GM23338 (cell line): ENCODE measurements around the gene CNTN5. TPM values are rescaled to one million over a fixed set of nuclear protein-coding genes. Genes with fewer than 3 reads are reported as not detected.

Source experiments
- ATAC-seq: fragments of 200-7000 bp; cut with Tn5 transposase; 3 replicates; pipeline ENCODE4 v1.9.1; 2020
- DNase-seq: peaks from one replicate; pipeline ENCODE4 v3.0.0-alpha.2; 2015; ENCODE audit warnings: low spot score
- H2AFZ ChIP-seq: fragments of 200-600 bp; sonication (generic); 2 replicates; pipeline ENCODE4 v1.8.0; 2016; ENCODE audit warnings: antibody characterized with exemption, mild to moderate bottlenecking, moderate library complexity
- H3F3A ChIP-seq: fragments of 200-600 bp; sonication (generic); replicated peaks from 2 replicates; pipeline ENCODE4 v1.8.0; 2017; ENCODE audit warnings: antibody characterized with exemption, mixed run types, low read depth
- H3K27ac ChIP-seq: fragments of 200-600 bp; sonication (generic); 2 replicates; pipeline ENCODE4 v1.6.1; 2016; ENCODE audit warnings: low read depth
- H3K27me3 ChIP-seq: fragments of 200-600 bp; sonication (generic); 2 replicates; pipeline ENCODE4 v1.8.0; 2016; ENCODE audit warnings: mild to moderate bottlenecking, mixed run types, moderate library complexity; ENCODE audit not compliant: insufficient read depth
- H3K36me3 ChIP-seq: fragments of 200-600 bp; sonication (generic); 2 replicates; pipeline ENCODE4 v1.8.0; 2016; ENCODE audit warnings: mild to moderate bottlenecking; ENCODE audit not compliant: insufficient read depth
- H3K4me1 ChIP-seq: fragments of 200-600 bp; sonication (generic); 2 replicates; pipeline ENCODE4 v1.8.0; 2016; ENCODE audit warnings: mild to moderate bottlenecking, moderate library complexity; ENCODE audit not compliant: insufficient read depth
- H3K4me2 ChIP-seq: fragments of 200-600 bp; sonication (generic); 2 replicates; pipeline ENCODE4 v1.7.1; 2017; ENCODE audit warnings: mixed run types
- H3K4me3 ChIP-seq: fragments of 200-600 bp; sonication (generic); 2 replicates; pipeline ENCODE4 v1.6.1; 2016; ENCODE audit warnings: mixed run types
- H3K79me2 ChIP-seq: fragments of 200-600 bp; sonication (generic); replicated peaks from 2 replicates; pipeline ENCODE4 v1.8.0; 2017; ENCODE audit warnings: mild to moderate bottlenecking; ENCODE audit not compliant: insufficient read depth
- H3K9me2 ChIP-seq: fragments of 200-600 bp; sonication (generic); 2 replicates; pipeline ENCODE4 v1.8.0; 2017; ENCODE audit not compliant: insufficient read depth
- H4K20me1 ChIP-seq: fragments of 200-600 bp; sonication (generic); replicated peaks from 2 replicates; pipeline ENCODE4 v1.8.0; 2017; ENCODE audit warnings: mild to moderate bottlenecking; ENCODE audit not compliant: insufficient read depth
- H3K27ac Mint-ChIP-seq: 2 replicates; pipeline ENCODE4 v1.8.0; 2020; ENCODE audit warnings: inconsistent platforms, mild to moderate bottlenecking, moderate library complexity, mixed read lengths
- H3K27me3 Mint-ChIP-seq: 3 replicates; pipeline ENCODE4 v1.8.0; 2022; ENCODE audit warnings: low read depth, mild to moderate bottlenecking, moderate library complexity, mixed read lengths, inconsistent platforms; ENCODE audit not compliant: insufficient read depth, poor library complexity
- H3K36me3 Mint-ChIP-seq: 3 replicates; pipeline ENCODE4 v1.8.0; 2021; ENCODE audit warnings: low read depth, mild to moderate bottlenecking, inconsistent platforms, moderate library complexity, mixed read lengths
- H3K4me1 Mint-ChIP-seq: 3 replicates; pipeline ENCODE4 v1.8.0; 2020; ENCODE audit warnings: mild to moderate bottlenecking, inconsistent platforms, mixed read lengths
- H3K4me3 Mint-ChIP-seq: 3 replicates; pipeline ENCODE4 v1.8.0; 2021; ENCODE audit warnings: moderate library complexity, mild to moderate bottlenecking, inconsistent platforms, mixed read lengths
- H3K9me3 Mint-ChIP-seq: 3 replicates; pipeline ENCODE4 v1.8.0; 2020; ENCODE audit warnings: moderate library complexity, mild to moderate bottlenecking, inconsistent platforms, mixed read lengths
- CREB1 ChIP-seq: fragments of 250-450 bp; sonication (Bioruptor Pico); IDR thresholded peaks from 2 replicates; pipeline ENCODE4 v1.5.0; 2020; ENCODE audit warnings: low read depth, mild to moderate bottlenecking, moderate library complexity
- EZH2 ChIP-seq: fragments of 200-600 bp; sonication (generic); IDR thresholded peaks from one replicate; pipeline ENCODE4 v1.8.0; 2017; ENCODE audit warnings: antibody characterized with exemption, mild to moderate bottlenecking, low read depth; ENCODE audit not compliant: unreplicated experiment
- EZH2phosphoT487 ChIP-seq: fragments of 200-600 bp; sonication (generic); IDR thresholded peaks from one replicate; pipeline ENCODE4 v1.8.1; 2018; ENCODE audit warnings: antibody characterized with exemption; ENCODE audit not compliant: unreplicated experiment
- JUNB ChIP-seq: IDR thresholded peaks from one replicate; pipeline ENCODE4 v1.6.1; 2016; ENCODE audit warnings: antibody characterized with exemption; ENCODE audit not compliant: unreplicated experiment
- NANOG ChIP-seq: IDR thresholded peaks from 2 replicates; pipeline ENCODE4 v1.6.1; 2016; ENCODE audit warnings: antibody characterized with exemption, borderline replicate concordance
- STAT1 ChIP-seq: IDR thresholded peaks from one replicate; pipeline ENCODE4 v1.6.1; 2016; ENCODE audit warnings: antibody characterized with exemption; ENCODE audit not compliant: unreplicated experiment
- ZNF114 ChIP-seq: fragments of 250-450 bp; sonication (Bioruptor Pico); IDR thresholded peaks from 2 replicates; pipeline ENCODE4 v1.5.0; 2020; ENCODE audit warnings: mild to moderate bottlenecking, moderate library complexity
- ZNF331 ChIP-seq: fragments of 250-450 bp; sonication (Bioruptor Pico); IDR thresholded peaks from 2 replicates; pipeline ENCODE4 v1.5.0; 2020; ENCODE audit warnings: low read depth, mild to moderate bottlenecking, moderate library complexity
- polyA plus RNA-seq: library from polyadenylated mRNA; unstranded; fragments of >200 nt; fragmentation: Nextera tagmentation; extraction: Ambion mirVana; gene quantifications from 2 replicates; pipeline ENCODE4 v1.2.1, GENCODE V29; 2016
- total RNA-seq: library from RNA; depleted of rRNA; stranded (reverse); fragments of >200 nt; shearing (Covaris generic); gene quantifications from 2 replicates; pipeline ENCODE4 v1.2.3, GENCODE V29; 2014
- TF ChIP-seq, protein P1 (sequence below): fragments of 250-450 bp; sonication (Bioruptor Pico); IDR thresholded peaks from 2 replicates; pipeline ENCODE4 v1.5.0; 2020; ENCODE audit warnings: mild to moderate bottlenecking, moderate library complexity
- TF ChIP-seq, protein P2 (sequence below), 2 experiments: fragments of 200-600 bp in 1 of 2; sonication (generic) in 1 of 2; conservative IDR thresholded peaks; 2 replicates each; pipeline versions ENCODE4 v1.5.1 to v1.6.1; 2016 to 2017; ENCODE audit warnings: antibody characterized with exemption in 2 of 2, low read depth in 2 of 2, mild to moderate bottlenecking in 2 of 2, moderate library complexity in 1 of 2
- TF ChIP-seq, protein P3 (sequence below): IDR thresholded peaks from 2 replicates; pipeline ENCODE4 v1.6.1; 2016; ENCODE audit warnings: antibody characterized with exemption

Gene CNTN5
- total and polyA plus RNA-seq, 2 experiments from 2014 or later, result not detected

DNA sequence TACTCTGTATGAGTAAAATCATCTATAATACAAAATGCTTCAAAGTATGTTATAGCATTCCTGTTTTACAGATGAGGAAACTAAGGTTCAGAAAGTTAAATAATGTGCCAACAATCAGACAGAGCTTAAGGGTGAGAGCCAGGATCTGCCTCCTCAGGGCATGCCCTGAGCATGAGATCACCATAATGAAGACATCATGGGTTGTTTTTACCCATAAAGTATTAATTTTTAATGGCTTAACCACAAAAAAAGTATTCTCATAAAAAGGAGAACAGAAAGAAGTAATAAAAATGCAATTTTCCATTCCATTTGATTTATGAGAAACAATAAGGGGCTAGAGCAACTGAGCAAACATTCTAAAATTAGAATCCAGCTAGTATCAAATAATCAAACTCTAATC is 1132.0 kb downstream of the CNTN5 start (continued):
- TF ChIP-seq, protein P1, sequence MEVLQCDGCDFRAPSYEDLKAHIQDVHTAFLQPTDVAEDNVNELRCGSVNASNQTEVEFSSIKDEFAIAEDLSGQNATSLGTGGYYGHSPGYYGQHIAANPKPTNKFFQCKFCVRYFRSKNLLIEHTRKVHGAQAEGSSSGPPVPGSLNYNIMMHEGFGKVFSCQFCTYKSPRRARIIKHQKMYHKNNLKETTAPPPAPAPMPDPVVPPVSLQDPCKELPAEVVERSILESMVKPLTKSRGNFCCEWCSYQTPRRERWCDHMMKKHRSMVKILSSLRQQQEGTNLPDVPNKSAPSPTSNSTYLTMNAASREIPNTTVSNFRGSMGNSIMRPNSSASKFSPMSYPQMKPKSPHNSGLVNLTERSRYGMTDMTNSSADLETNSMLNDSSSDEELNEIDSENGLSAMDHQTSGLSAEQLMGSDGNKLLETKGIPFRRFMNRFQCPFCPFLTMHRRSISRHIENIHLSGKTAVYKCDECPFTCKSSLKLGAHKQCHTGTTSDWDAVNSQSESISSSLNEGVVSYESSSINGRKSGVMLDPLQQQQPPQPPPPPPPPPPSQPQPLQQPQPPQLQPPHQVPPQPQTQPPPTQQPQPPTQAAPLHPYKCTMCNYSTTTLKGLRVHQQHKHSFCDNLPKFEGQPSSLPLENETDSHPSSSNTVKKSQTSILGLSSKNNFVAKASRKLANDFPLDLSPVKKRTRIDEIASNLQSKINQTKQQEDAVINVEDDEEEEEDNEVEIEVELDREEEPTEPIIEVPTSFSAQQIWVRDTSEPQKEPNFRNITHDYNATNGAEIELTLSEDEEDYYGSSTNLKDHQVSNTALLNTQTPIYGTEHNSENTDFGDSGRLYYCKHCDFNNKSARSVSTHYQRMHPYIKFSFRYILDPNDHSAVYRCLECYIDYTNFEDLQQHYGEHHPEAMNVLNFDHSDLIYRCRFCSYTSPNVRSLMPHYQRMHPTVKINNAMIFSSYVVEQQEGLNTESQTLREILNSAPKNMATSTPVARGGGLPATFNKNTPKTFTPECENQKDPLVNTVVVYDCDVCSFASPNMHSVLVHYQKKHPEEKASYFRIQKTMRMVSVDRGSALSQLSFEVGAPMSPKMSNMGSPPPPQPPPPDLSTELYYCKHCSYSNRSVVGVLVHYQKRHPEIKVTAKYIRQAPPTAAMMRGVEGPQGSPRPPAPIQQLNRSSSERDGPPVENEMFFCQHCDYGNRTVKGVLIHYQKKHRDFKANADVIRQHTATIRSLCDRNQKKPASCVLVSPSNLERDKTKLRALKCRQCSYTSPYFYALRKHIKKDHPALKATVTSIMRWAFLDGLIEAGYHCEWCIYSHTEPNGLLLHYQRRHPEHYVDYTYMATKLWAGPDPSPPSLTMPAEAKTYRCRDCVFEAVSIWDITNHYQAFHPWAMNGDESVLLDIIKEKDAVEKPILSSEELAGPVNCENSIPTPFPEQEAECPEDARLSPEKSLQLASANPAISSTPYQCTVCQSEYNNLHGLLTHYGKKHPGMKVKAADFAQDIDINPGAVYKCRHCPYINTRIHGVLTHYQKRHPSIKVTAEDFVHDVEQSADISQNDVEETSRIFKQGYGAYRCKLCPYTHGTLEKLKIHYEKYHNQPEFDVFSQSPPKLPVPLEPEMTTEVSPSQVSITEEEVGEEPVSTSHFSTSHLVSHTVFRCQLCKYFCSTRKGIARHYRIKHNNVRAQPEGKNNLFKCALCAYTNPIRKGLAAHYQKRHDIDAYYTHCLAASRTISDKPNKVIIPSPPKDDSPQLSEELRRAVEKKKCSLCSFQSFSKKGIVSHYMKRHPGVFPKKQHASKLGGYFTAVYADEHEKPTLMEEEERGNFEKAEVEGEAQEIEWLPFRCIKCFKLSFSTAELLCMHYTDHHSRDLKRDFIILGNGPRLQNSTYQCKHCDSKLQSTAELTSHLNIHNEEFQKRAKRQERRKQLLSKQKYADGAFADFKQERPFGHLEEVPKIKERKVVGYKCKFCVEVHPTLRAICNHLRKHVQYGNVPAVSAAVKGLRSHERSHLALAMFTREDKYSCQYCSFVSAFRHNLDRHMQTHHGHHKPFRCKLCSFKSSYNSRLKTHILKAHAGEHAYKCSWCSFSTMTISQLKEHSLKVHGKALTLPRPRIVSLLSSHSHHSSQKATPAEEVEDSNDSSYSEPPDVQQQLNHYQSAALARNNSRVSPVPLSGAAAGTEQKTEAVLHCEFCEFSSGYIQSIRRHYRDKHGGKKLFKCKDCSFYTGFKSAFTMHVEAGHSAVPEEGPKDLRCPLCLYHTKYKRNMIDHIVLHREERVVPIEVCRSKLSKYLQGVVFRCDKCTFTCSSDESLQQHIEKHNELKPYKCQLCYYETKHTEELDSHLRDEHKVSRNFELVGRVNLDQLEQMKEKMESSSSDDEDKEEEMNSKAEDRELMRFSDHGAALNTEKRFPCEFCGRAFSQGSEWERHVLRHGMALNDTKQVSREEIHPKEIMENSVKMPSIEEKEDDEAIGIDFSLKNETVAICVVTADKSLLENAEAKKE, result no peak
- TF ChIP-seq JUNB (no peak), CREB1 (CRISPR knock-in tag) (no peak), ZNF114 (CRISPR knock-in tag) (no peak)
- TF ChIP-seq, protein P2, sequence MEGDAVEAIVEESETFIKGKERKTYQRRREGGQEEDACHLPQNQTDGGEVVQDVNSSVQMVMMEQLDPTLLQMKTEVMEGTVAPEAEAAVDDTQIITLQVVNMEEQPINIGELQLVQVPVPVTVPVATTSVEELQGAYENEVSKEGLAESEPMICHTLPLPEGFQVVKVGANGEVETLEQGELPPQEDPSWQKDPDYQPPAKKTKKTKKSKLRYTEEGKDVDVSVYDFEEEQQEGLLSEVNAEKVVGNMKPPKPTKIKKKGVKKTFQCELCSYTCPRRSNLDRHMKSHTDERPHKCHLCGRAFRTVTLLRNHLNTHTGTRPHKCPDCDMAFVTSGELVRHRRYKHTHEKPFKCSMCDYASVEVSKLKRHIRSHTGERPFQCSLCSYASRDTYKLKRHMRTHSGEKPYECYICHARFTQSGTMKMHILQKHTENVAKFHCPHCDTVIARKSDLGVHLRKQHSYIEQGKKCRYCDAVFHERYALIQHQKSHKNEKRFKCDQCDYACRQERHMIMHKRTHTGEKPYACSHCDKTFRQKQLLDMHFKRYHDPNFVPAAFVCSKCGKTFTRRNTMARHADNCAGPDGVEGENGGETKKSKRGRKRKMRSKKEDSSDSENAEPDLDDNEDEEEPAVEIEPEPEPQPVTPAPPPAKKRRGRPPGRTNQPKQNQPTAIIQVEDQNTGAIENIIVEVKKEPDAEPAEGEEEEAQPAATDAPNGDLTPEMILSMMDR (conservative IDR thresholded peaks at IDR 0.05; ENCODE audit: low read depth in 2 of 2), result no peak

DNA sequence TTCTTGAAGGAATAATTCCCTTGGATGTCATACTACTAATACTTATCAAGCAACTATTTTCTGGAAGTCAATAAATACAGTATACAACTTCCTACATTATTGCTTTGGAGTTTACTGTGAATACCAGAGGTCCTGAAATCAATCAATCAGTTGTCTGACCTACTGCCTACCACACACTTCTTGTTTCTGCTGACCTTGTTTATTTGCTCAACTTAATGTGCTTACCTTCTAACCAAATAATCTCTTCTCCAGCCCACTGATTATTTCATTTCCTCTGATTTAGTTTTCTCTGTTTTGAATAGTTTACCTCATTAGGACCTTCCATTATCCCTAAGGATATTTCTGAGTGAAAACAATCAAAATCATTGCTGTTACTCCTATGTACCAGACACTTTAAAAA is 1142.7 kb downstream of the CNTN5 start:
- ATAC-seq, result no peak
- H3K4me1 Mint-ChIP-seq, result no peaks in the 10 kb centered on the region
- no peaks in the 10 kb centered on the region for H3F3A ChIP-seq
- no peaks in the 10 kb centered on the region for H3K27me3 Mint-ChIP-seq
- H3K27ac ChIP-seq, result no peak overlapping the region
- H3K4me3 ChIP-seq, result no peak overlapping the region
- no peak overlapping the region for H2AFZ ChIP-seq
- H3K4me3 Mint-ChIP-seq, result no peak overlapping the region
- no peaks in the 10 kb centered on the region for H3K9me3 Mint-ChIP-seq
- no peak for DNase-seq
- no peak overlapping the region for H3K27ac Mint-ChIP-seq
- H3K9me2 ChIP-seq, result no peaks in the 10 kb centered on the region
- no peaks in the 10 kb centered on the region for H3K36me3 ChIP-seq
- H3K79me2 ChIP-seq, result no peaks in the 10 kb centered on the region
- no peaks in the 10 kb centered on the region for H3K36me3 Mint-ChIP-seq
- no peaks in the 10 kb centered on the region for H3K27me3 ChIP-seq
- H3K4me1 ChIP-seq, result no peaks in the 10 kb centered on the region
- H4K20me1 ChIP-seq, result no peaks in the 10 kb centered on the region
- no peak overlapping the region for H3K4me2 ChIP-seq
- TF ChIP-seq CREB1 (CRISPR knock-in tag), result no peak
- TF ChIP-seq EZH2, result no peak
- TF ChIP-seq NANOG, result no peak
- no peak for TF ChIP-seq ZNF331 (CRISPR knock-in tag)
- TF ChIP-seq, protein P3, sequence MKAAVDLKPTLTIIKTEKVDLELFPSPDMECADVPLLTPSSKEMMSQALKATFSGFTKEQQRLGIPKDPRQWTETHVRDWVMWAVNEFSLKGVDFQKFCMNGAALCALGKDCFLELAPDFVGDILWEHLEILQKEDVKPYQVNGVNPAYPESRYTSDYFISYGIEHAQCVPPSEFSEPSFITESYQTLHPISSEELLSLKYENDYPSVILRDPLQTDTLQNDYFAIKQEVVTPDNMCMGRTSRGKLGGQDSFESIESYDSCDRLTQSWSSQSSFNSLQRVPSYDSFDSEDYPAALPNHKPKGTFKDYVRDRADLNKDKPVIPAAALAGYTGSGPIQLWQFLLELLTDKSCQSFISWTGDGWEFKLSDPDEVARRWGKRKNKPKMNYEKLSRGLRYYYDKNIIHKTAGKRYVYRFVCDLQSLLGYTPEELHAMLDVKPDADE, result no peak
- TF ChIP-seq JUNB, result no peak
- no peak for TF ChIP-seq STAT1
- TF ChIP-seq EZH2phosphoT487, result no peak
